Ishikawa (cell line): Measurements from ENCODE around the gene ATP5PF.

Experiments
- EP300 ChIP-seq: IDR thresholded peaks from 2 replicates; pipeline ENCODE4 v1.6.1; 2012; ENCODE audit warnings: borderline replicate concordance
- RAD21 ChIP-seq: IDR thresholded peaks from 2 replicates; pipeline ENCODE4 v1.6.1; 2012; ENCODE audit warnings: low read depth
- TF ChIP-seq, protein P1 (sequence below): IDR thresholded peaks from 2 replicates; pipeline ENCODE4 v1.6.1; 2012

DNA sequence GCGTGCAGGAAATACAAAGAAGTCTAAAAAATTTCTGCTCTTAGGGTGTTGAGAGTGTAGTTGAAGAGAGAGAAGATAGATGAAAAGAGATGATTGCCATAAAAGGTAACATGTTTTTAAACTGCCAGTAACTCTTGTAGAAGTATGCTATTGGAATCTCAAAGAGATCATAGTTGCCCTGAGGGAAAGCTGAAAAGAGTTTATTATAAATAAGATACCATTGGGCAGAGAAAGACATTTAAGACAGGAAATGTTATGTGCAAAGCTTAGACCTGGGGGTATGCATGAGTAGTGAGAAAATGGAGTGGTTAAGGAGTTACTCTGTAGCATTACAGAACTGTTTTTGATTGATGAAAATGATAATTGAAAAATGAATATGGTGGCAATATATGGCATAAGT is 17.7 kb upstream of the ATP5PF start:
- TF ChIP-seq RAD21 (no peak), EP300 (no peak)
- TF ChIP-seq, protein P1, sequence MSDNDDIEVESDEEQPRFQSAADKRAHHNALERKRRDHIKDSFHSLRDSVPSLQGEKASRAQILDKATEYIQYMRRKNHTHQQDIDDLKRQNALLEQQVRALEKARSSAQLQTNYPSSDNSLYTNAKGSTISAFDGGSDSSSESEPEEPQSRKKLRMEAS, result no peak
